ENCODE measurements around the gene ITFG1.
A peak's percentile ranks its signal among the peaks of the same experiment; 100 is the strongest.

ITFG1 gene

GRCh38 chr16:47460711-47461597 lies at the start of gene ITFG1, which contains the start of gene PHKB:
Gene ITFG1, minus strand, starts transcription at chr16:47461063. Its CDS starts 18 bp downstream, at chr16:47461045.
Gene PHKB, plus strand, starts transcription at chr16:47461331. Its CDS starts 20 bp downstream, at chr16:47461351.
- peak; percentile 95 for DNase-seq

GRCh38 chr16:47507701-47508100 lies 46.8 kb upstream of the ITFG1 start:
- DNase-seq, result no peak

- DNase-seq, result no peak
Measured at GRCh38 chr16:47506800-47507199, 45.9 kb upstream of the ITFG1 start.

GRCh38 chr16:47504599-47504998 lies 43.7 kb upstream of the ITFG1 start:
- no peak for DNase-seq

GRCh38 chr16:47503936-47504335 lies 43.1 kb upstream of the ITFG1 start:
- peak; percentile 1 for DNase-seq

- no peak for DNase-seq
Measured at GRCh38 chr16:47499700-47500264, 38.9 kb upstream of the ITFG1 start.

GRCh38 chr16:47499080-47499699 lies 38.3 kb upstream of the ITFG1 start:
- DNase-seq, result no peak

GRCh38 chr16:47493381-47494337 lies 32.8 kb upstream of the ITFG1 start:
- DNase-seq, result no peak

- DNase-seq, result no peak
Measured at GRCh38 chr16:47492428-47493377, 31.8 kb upstream of the ITFG1 start.

GRCh38 chr16:47492036-47492427 lies 31.2 kb upstream of the ITFG1 start:
- DNase-seq, result no peak

- no peak for DNase-seq
Measured at GRCh38 chr16:47490471-47490870, 29.6 kb upstream of the ITFG1 start.

GRCh38 chr16:47488051-47488450 lies 27.2 kb upstream of the ITFG1 start:
- DNase-seq, result no peak

- no peak for DNase-seq
Measured at GRCh38 chr16:47486856-47487255, 26.0 kb upstream of the ITFG1 start.

GRCh38 chr16:47483616-47484015 lies 22.8 kb upstream of the ITFG1 start:
- no peak for DNase-seq

GRCh38 chr16:47481698-47482374 lies 21.0 kb upstream of the ITFG1 start:
- DNase-seq, result no peak

GRCh38 chr16:47480410-47480809 lies 19.5 kb upstream of the ITFG1 start:
- no peak for DNase-seq

GRCh38 chr16:47477679-47478078 lies 16.8 kb upstream of the ITFG1 start:
- no peak for DNase-seq

- no peak for DNase-seq
Measured at GRCh38 chr16:47476654-47477345, 15.9 kb upstream of the ITFG1 start.

- DNase-seq, result no peak
Measured at GRCh38 chr16:47475786-47476185, 14.9 kb upstream of the ITFG1 start.

- no peak for DNase-seq
Measured at GRCh38 chr16:47473792-47474191, 12.9 kb upstream of the ITFG1 start.

Data from NCI-H226 (cell line).